Thoracic aorta (tissue), 2 donors: ENCODE results near the gene FZD1. TPM values are rescaled to one million over a fixed set of nuclear protein-coding genes. Genes with fewer than 3 reads are reported as not detected.

Source experiments
- ATAC-seq: fragments of 150-250 bp; one replicate; pipeline ENCODE4 v1.8.0; 2017; ENCODE audit warnings: low read depth; ENCODE audit not compliant: insufficient number of reproducible peaks, low FRiP score
- DNase-seq: peaks from one replicate; pipeline ENCODE4 v3.0.0-alpha.2; 2020; ENCODE audit warnings: low spot score
- H3K27ac ChIP-seq, 2 donors: fragments of 200-600 bp; sonication (generic); 1 replicate in 1 of 2; 2 replicates in 1 of 2; pipeline ENCODE4 v1.5.1; 2016; ENCODE audit warnings: mild to moderate bottlenecking in 2 of 2, moderate library complexity in 2 of 2
- H3K27me3 ChIP-seq: fragments of 200-600 bp; sonication (generic); replicated peaks from 2 replicates; pipeline ENCODE4 v1.6.0; 2016; ENCODE audit warnings: mild to moderate bottlenecking; ENCODE audit not compliant: insufficient read depth
- H3K36me3 ChIP-seq: fragments of 200-600 bp; sonication (generic); one replicate; pipeline ENCODE4 v1.5.1; 2016
- H3K4me1 ChIP-seq, 2 donors: fragments of 200-600 bp; sonication (generic); 1 replicate in 1 of 2; 2 replicates in 1 of 2; pipeline versions ENCODE4 v1.5.1 to v1.6.0; 2016; ENCODE audit warnings: low read depth in 2 of 2, mild to moderate bottlenecking in 1 of 2; ENCODE audit not compliant: control insufficient read depth in 1 of 2
- H3K4me3 ChIP-seq: fragments of 200-600 bp; sonication (generic); 2 replicates; pipeline ENCODE4 v1.5.1; 2016; ENCODE audit warnings: mild to moderate bottlenecking
- H3K9me3 ChIP-seq: fragments of 200-600 bp; sonication (generic); 2 replicates; pipeline ENCODE4 v1.5.1; 2016
- CTCF ChIP-seq: fragments of 200-600 bp; sonication (generic); IDR thresholded peaks from one replicate; pipeline ENCODE4 v1.5.1; 2019; ENCODE audit warnings: antibody characterized with exemption
- total RNA-seq, 2 donors: library from RNA; depleted of rRNA; stranded (reverse); fragments of >200 nt; gene quantifications; one replicate each; pipeline versions ENCODE4 v1.1.0 to v1.2.3, GENCODE V29; 2016

Gene FZD1
- total RNA-seq, 2 donors from 2014 or later = 33.6 to 57.9 TPM

GRCh38 chr7:91270372-91270771, 6.1 kb downstream of the FZD1 start:
- Histone ChIP-seq H3K27me3 (no peaks in the 10 kb centered on the region), H3K9me3 (no peaks in the 10 kb centered on the region), H3K27ac (no peak overlapping the region), H3K36me3 (no peaks in the 10 kb centered on the region), H3K4me1 (peaks cover 0 to 45% of the 10 kb centered on the region in 2 donors), H3K4me3 (no peak overlapping the region)
- DNase-seq (no peak), ATAC-seq (no peak)
- no peak for TF ChIP-seq CTCF

GRCh38 chr7:91276909-91277308, 12.7 kb downstream of the FZD1 start:
- ATAC-seq (no peak), DNase-seq (no peak)
- Histone ChIP-seq H3K4me1 (no peaks in the 10 kb centered on the region), H3K27me3 (no peaks in the 10 kb centered on the region), H3K27ac (no peak overlapping the region), H3K4me3 (no peak overlapping the region), H3K36me3 (no peaks in the 10 kb centered on the region), H3K9me3 (no peaks in the 10 kb centered on the region)
- no peak for TF ChIP-seq CTCF

- H3K36me3 ChIP-seq = no peaks in the 10 kb centered on the region
- H3K27ac ChIP-seq = no peak overlapping the region
- DNase-seq (no peak), ATAC-seq (no peak)
- TF ChIP-seq CTCF = no peak
- no peak overlapping the region for H3K4me3 ChIP-seq
- H3K9me3 ChIP-seq = no peaks in the 10 kb centered on the region
- H3K27me3 ChIP-seq = no peaks in the 10 kb centered on the region
- H3K4me1 ChIP-seq = no peaks in the 10 kb centered on the region
Measured at GRCh38 chr7:91280185-91280584, 16.0 kb downstream of the FZD1 start.

GRCh38 chr7:91280604-91281003, 16.4 kb downstream of the FZD1 start:
- Histone ChIP-seq H3K27ac (no peak overlapping the region), H3K4me1 (no peaks in the 10 kb centered on the region), H3K36me3 (no peaks in the 10 kb centered on the region), H3K4me3 (no peak overlapping the region), H3K9me3 (no peaks in the 10 kb centered on the region), H3K27me3 (no peaks in the 10 kb centered on the region)
- TF ChIP-seq CTCF = no peak
- DNase-seq (no peak), ATAC-seq (no peak)

GRCh38 chr7:91285696-91286355, 21.6 kb downstream of the FZD1 start:
- ATAC-seq (no peak), DNase-seq (no peak)
- Histone ChIP-seq H3K4me1 (peaks cover 10 to 24% of the 10 kb centered on the region in 2 donors), H3K36me3 (no peaks in the 10 kb centered on the region), H3K27ac (peak overlapping the region in 1 of 2 donors; percentile 14), H3K27me3 (no peaks in the 10 kb centered on the region), H3K9me3 (no peaks in the 10 kb centered on the region), H3K4me3 (no peak overlapping the region)
- TF ChIP-seq CTCF = no peak
